Epithelial cell of esophagus (primary cell): Measurements from ENCODE around the gene ANKDD1B.
A peak's percentile ranks its signal among the peaks of the same experiment; 100 is the strongest.
"Not testable (repeated sequence)": the region's sequence is repeated elsewhere in the genome, so short reads cannot be mapped to it uniquely, and the experiment has no call there.

Experiments used
- DNase-seq: peaks from one replicate; pipeline ENCODE4 v3.0.0; 2010; ENCODE audit warnings: low read depth
- H3K4me3 ChIP-seq: 2 replicates; pipeline ENCODE4 v1.5.1; 2011; ENCODE audit warnings: mild to moderate bottlenecking, low read length, control low read depth
- CTCF ChIP-seq: IDR thresholded peaks from 2 replicates; pipeline ENCODE4 v1.5.1; 2011; ENCODE audit warnings: low read depth, mild to moderate bottlenecking, low read length, control low read depth, inconsistent platforms; ENCODE audit not compliant: insufficient read depth; ENCODE audit errors: missing control alignments

Gene ANKDD1B

GRCh38 chr5:75681125-75681830 is 70.0 kb downstream of the ANKDD1B start:
- peak; percentile 42 for TF ChIP-seq CTCF
- no peak overlapping the region for H3K4me3 ChIP-seq
- peak; percentile 57 for DNase-seq

- DNase-seq, result no peak
- H3K4me3 ChIP-seq, result no peak overlapping the region
- no peak for TF ChIP-seq CTCF
Observed at GRCh38 chr5:75685141-75685540, 73.9 kb downstream of the ANKDD1B start.

- H3K4me3 ChIP-seq, result no peak overlapping the region
- no peak for DNase-seq
- TF ChIP-seq CTCF, result no peak
Observed at GRCh38 chr5:75686480-75686879, 75.2 kb downstream of the ANKDD1B start.

DNA sequence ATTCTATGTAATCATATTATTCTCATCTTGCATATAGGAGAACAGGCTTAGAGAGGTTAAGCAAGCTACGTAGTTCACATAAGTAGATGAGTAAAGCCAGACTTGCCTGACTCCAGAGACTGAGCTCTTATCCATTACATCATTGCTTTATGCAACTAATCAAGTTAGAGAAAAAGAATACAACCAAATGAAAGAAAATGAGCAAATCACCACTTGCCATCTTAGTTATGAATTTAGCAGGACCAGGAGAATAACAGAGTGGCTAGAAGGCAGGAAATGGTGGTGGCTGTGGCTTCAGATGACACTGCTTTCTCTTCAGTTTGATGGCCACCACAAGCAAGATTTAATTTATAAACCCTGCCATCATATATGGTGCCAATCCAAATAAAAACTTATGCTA is 79.4 kb downstream of the ANKDD1B start:
- H3K4me3 ChIP-seq, result no peak overlapping the region
- no peak for DNase-seq
- no peak for TF ChIP-seq CTCF

DNA sequence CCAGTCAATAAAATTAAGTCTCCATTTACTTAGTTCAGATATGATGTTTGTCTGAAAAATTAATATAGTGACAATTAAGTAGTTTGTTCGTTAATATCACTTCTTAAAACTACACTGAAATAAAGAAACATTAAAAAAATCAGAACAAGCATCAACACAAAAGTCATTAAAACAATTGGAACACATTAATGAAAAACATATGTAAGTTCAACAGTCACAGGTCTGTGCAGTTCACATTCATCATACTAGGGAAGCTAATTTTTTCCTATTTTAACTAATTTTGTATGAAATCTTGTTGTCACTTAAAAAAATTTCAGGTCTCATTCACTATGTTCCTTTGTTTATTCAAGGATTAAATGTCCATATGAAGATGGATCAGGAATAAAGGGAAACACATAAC is 83.5 kb downstream of the ANKDD1B start:
- TF ChIP-seq CTCF, result no peak
- no peak overlapping the region for H3K4me3 ChIP-seq
- no peak for DNase-seq

- DNase-seq, H3K4me3 ChIP-seq: not testable (repeated sequence)
Observed at GRCh38 chr5:75695472-75696351, 84.5 kb downstream of the ANKDD1B start.

DNA sequence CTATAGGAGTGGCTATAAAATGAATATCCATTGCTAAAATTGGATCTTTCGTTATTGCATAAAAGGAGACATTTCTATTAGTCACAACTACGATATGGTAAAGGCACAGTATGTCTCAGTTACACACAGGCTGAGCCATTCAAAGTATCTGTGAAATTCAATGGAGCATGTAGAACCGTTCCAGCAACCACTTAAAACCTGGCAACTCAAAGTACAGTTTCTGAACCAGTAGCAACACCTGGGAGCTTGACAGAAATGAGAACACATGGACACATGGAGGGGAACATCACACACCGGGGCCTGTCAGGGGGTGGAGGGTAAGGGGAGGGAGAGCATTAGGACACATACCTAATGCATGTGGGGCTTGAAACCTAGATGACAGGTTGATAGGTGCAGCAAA is 90.6 kb downstream of the ANKDD1B start:
- no peak overlapping the region for H3K4me3 ChIP-seq
- DNase-seq, result no peak
- no peak for TF ChIP-seq CTCF
